Astrocyte (in vitro differentiated cells and primary cell): ENCODE measurements around the gene TNN.
"Not testable (repeated sequence)": the region's sequence is repeated elsewhere in the genome, so short reads cannot be mapped to it uniquely, and the experiment has no call there.

ENCODE experiments used
- CTCF ChIP-seq: IDR thresholded peaks from 2 replicates; pipeline ENCODE4 v1.5.1; 2011; ENCODE audit warnings: low read depth, mild to moderate bottlenecking, inconsistent platforms, low read length, moderate library complexity; ENCODE audit not compliant: insufficient read depth
- EZH2 ChIP-seq: IDR thresholded peaks from 2 replicates; pipeline ENCODE4 v1.6.1; 2012; ENCODE audit warnings: mild to moderate bottlenecking, low read length, inconsistent platforms; ENCODE audit not compliant: insufficient read depth

GRCh38 chr1:175102166-175102565, 34.5 kb downstream of the TNN start:
- not testable (repeated sequence) for TF ChIP-seq CTCF, EZH2
